Ovary (tissue), 3 donors: ENCODE results near the gene NINL.

ENCODE experiments used
- CTCF ChIP-seq, 3 donors: fragments of 450-650 bp in 2 of 3; fragments of 200-600 bp in 1 of 3; IDR thresholded peaks; one replicate each; pipeline versions ENCODE4 v1.5.1 to v1.8.0; 2016 to 2022; ENCODE audit warnings: antibody characterized with exemption in 3 of 3, mild to moderate bottlenecking in 1 of 3
- POLR2A ChIP-seq: fragments of 450-650 bp; IDR thresholded peaks from one replicate; pipeline ENCODE4 v1.6.1; 2017; ENCODE audit warnings: antibody characterized with exemption, mild to moderate bottlenecking, moderate library complexity
- donor health status: DM: no; HTN: no; CAD: no.

- TF ChIP-seq POLR2A (no peak), CTCF (IDR thresholded peaks at IDR 0.05) (no peak)
Observed at GRCh38 chr20:25565578-25566157, 19.7 kb downstream of the NINL start.
